ENCODE measurements around the gene NTRK3.

Gene NTRK3

DNA sequence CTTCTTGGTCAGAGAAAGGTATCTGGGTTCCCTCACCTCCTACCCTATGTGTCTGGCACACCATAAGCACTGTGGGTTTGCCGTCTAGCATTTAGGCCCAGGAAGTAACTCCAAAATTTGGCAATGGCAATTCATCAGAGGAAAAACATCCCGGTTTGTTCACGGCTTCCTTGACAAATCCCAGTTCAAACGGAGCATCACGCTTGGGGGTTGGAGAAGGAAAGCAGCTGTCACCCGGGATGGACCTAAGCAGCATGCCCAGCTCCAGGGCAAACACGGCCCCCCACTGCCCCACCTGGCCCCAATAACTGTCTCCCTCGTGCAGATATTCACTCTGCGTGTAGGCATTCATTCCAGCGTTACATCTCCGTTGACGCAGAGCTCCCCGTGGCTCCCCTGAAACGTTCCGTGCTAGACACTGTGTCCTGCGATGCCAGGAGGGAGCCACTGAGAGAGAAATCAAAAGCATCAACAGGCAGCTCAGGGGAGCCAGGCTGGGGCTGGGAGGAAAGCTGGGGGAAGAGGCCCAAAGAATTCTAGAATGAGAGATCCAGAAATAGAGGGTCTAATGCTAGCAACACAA is 41.4 kb downstream of the NTRK3 start:
- no peaks in the 10 kb centered on the region for H3K36me3 ChIP-seq (ENCODE audit: control insufficient read depth, insufficient read depth, low read length)
- H3K27me3 ChIP-seq (replicated peaks; ENCODE audit: control insufficient read depth, insufficient read depth, low read length, poor library complexity, severe bottlenecking): no peaks in the 10 kb centered on the region
- no peak overlapping the region for H3K4me3 ChIP-seq (ENCODE audit: insufficient read depth, low read depth, low read length, poor library complexity, severe bottlenecking)
- no peak overlapping the region for H3K27ac ChIP-seq (ENCODE audit: insufficient read depth, low read length, poor library complexity, severe bottlenecking)
- no peaks in the 10 kb centered on the region for H3K9me3 ChIP-seq (ENCODE audit: control insufficient read depth, low read length)
- no peak for DNase-seq
- no peaks in the 10 kb centered on the region for H3K4me1 ChIP-seq (ENCODE audit: control insufficient read depth, insufficient read depth, low read length, poor library complexity, severe bottlenecking)

DNA sequence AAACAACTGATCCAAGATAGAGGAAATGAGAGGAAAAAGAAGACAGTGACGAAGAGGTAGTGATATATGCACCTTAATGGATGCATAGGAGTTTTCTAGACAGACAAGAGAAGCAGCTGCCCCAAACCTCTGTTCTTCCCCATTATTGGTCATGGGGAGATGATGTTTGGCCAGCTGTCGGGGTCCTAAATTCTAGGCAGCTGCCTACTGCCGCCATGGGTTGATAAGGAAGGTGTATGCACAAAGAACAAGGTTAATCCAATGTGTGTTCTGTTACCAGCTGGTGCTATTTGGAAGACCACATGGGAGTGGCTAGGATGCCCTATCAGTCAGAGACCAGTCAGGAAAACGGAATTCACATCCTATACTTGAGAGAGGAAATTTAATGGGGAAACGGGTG is 47.4 kb downstream of the NTRK3 start:
- H3K36me3 ChIP-seq (ENCODE audit: control insufficient read depth, insufficient read depth, low read length): no peaks in the 10 kb centered on the region
- H3K9me3 ChIP-seq (ENCODE audit: control insufficient read depth, low read length): no peaks in the 10 kb centered on the region
- DNase-seq: no peak
- no peak overlapping the region for H3K4me3 ChIP-seq (ENCODE audit: insufficient read depth, low read depth, low read length, poor library complexity, severe bottlenecking)
- H3K27me3 ChIP-seq (replicated peaks; ENCODE audit: control insufficient read depth, insufficient read depth, low read length, poor library complexity, severe bottlenecking): no peaks in the 10 kb centered on the region
- H3K27ac ChIP-seq (ENCODE audit: insufficient read depth, low read length, poor library complexity, severe bottlenecking): no peak overlapping the region
- no peaks in the 10 kb centered on the region for H3K4me1 ChIP-seq (ENCODE audit: control insufficient read depth, insufficient read depth, low read length, poor library complexity, severe bottlenecking)

DNA sequence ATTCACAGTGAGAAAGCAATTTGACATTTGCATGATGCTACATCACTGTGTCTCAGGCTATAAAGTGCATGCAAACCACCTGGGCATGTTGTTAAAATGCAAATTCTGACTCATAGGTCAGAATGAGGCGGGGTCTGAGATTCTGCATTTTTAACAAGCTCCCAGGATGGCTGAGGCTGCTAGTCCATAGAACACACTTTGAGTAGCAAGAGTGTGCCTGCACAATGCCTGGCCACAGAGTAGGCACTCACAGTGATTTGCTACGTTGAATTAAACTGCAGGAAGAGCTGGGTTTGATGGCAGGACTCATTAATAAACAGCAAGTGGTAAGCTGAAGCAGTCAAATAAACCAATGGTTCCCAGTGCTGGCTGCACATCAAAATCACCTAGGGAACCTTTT is 48.1 kb downstream of the NTRK3 start:
- H3K4me1 ChIP-seq (ENCODE audit: control insufficient read depth, insufficient read depth, low read length, poor library complexity, severe bottlenecking): no peaks in the 10 kb centered on the region
- no peaks in the 10 kb centered on the region for H3K27me3 ChIP-seq (replicated peaks; ENCODE audit: control insufficient read depth, insufficient read depth, low read length, poor library complexity, severe bottlenecking)
- DNase-seq: no peak
- H3K4me3 ChIP-seq (ENCODE audit: insufficient read depth, low read depth, low read length, poor library complexity, severe bottlenecking): no peak overlapping the region
- H3K27ac ChIP-seq (ENCODE audit: insufficient read depth, low read length, poor library complexity, severe bottlenecking): no peak overlapping the region
- H3K36me3 ChIP-seq (ENCODE audit: control insufficient read depth, insufficient read depth, low read length): no peaks in the 10 kb centered on the region
- no peaks in the 10 kb centered on the region for H3K9me3 ChIP-seq (ENCODE audit: control insufficient read depth, low read length)

DNA sequence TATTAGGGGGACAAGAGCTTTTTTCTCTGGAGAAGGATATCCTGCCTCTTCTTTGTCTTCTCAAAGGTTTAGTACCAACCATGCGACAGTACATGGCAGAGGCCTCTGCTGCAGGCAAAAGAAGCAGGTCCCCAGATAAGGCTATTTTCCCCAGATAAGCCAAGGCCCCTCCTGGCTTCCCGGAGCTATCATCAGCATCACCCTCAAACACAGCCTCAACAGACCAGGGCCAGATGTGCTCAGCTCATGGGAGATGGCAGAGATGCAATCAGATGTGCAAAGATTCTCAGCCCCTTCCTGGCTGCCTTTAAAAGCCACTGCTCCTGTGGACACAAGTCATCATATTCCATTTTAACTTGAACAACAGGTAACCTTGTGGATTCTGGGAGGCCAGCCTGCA is 49.0 kb downstream of the NTRK3 start:
- DNase-seq: no peak
- Histone ChIP-seq H3K27me3 (replicated peaks; ENCODE audit: control insufficient read depth, insufficient read depth, low read length, poor library complexity, severe bottlenecking) (no peaks in the 10 kb centered on the region), H3K36me3 (ENCODE audit: control insufficient read depth, insufficient read depth, low read length) (no peaks in the 10 kb centered on the region), H3K4me1 (ENCODE audit: control insufficient read depth, insufficient read depth, low read length, poor library complexity, severe bottlenecking) (no peaks in the 10 kb centered on the region), H3K27ac (ENCODE audit: insufficient read depth, low read length, poor library complexity, severe bottlenecking) (no peak overlapping the region), H3K9me3 (ENCODE audit: control insufficient read depth, low read length) (no peaks in the 10 kb centered on the region), H3K4me3 (ENCODE audit: insufficient read depth, low read depth, low read length, poor library complexity, severe bottlenecking) (no peak overlapping the region)

DNA sequence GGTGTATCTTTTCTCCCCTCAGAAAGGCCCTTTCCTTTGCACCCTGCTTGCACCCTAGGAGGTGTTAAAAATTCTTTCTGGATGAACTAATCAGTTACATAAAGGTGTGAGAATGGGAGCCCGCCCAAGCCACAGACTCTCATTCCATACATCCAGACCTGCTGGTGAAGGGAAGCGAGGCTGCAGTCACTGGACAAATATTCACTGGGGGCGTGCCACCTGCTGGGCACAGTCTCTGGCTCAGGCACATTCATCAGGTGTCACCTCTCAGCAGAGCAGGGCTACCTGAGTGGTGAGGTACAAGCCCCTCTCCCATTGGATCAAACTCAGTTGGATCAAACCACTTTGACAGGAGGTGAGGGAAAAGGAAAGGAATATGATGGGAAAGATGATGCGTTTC is 52.0 kb downstream of the NTRK3 start:
- H3K27ac ChIP-seq (ENCODE audit: insufficient read depth, low read length, poor library complexity, severe bottlenecking): no peak overlapping the region
- DNase-seq: no peak
- no peaks in the 10 kb centered on the region for H3K27me3 ChIP-seq (replicated peaks; ENCODE audit: control insufficient read depth, insufficient read depth, low read length, poor library complexity, severe bottlenecking)
- H3K9me3 ChIP-seq (ENCODE audit: control insufficient read depth, low read length): no peaks in the 10 kb centered on the region
- no peaks in the 10 kb centered on the region for H3K36me3 ChIP-seq (ENCODE audit: control insufficient read depth, insufficient read depth, low read length)
- no peaks in the 10 kb centered on the region for H3K4me1 ChIP-seq (ENCODE audit: control insufficient read depth, insufficient read depth, low read length, poor library complexity, severe bottlenecking)
- H3K4me3 ChIP-seq (ENCODE audit: insufficient read depth, low read depth, low read length, poor library complexity, severe bottlenecking): no peak overlapping the region

DNA sequence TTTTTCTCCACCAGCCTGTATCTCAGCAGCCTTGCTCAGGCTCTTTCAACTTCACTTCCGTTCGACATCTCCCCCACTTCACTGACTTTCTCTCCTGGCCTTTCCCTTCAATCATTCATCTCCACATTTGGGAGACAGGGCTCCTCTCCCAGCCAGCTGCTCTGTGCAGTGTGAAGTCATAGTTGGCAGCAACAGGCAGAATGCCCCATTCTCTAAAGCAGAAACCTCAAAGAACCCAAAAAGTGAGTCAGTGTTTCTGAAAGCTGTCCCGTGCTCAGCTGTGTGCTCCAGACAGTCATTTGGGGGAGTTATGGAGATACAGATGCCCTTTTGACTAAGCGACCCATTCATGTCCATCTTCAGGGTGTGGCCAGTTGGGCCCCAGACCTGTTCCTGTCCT is 54.3 kb downstream of the NTRK3 start:
- no peak overlapping the region for H3K4me3 ChIP-seq (ENCODE audit: insufficient read depth, low read depth, low read length, poor library complexity, severe bottlenecking)
- no peaks in the 10 kb centered on the region for H3K27me3 ChIP-seq (replicated peaks; ENCODE audit: control insufficient read depth, insufficient read depth, low read length, poor library complexity, severe bottlenecking)
- DNase-seq: no peak
- no peaks in the 10 kb centered on the region for H3K36me3 ChIP-seq (ENCODE audit: control insufficient read depth, insufficient read depth, low read length)
- H3K27ac ChIP-seq (ENCODE audit: insufficient read depth, low read length, poor library complexity, severe bottlenecking): no peak overlapping the region
- no peaks in the 10 kb centered on the region for H3K4me1 ChIP-seq (ENCODE audit: control insufficient read depth, insufficient read depth, low read length, poor library complexity, severe bottlenecking)
- H3K9me3 ChIP-seq (ENCODE audit: control insufficient read depth, low read length): no peaks in the 10 kb centered on the region

DNA sequence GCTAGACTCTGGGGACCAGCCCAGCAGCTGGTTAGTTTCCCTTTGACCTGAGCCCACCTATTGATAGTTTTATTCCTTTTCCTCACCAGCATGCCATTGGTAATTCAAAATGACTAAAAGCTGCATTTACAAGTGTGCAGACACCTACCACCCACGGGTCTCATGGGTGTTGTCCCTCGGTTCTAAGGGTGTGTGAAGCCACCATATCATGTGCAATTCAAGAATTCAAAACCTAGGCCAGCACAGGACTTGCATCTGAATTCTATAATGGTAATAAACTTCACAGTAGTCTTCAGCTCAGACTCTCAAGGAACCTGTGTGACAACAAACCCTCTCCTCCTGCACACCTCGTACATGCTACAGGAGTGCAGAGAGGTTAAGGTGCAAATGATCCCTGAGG is 55.3 kb downstream of the NTRK3 start:
- Histone ChIP-seq H3K27ac (ENCODE audit: insufficient read depth, low read length, poor library complexity, severe bottlenecking) (no peak overlapping the region), H3K4me3 (ENCODE audit: insufficient read depth, low read depth, low read length, poor library complexity, severe bottlenecking) (no peak overlapping the region), H3K4me1 (ENCODE audit: control insufficient read depth, insufficient read depth, low read length, poor library complexity, severe bottlenecking) (no peaks in the 10 kb centered on the region), H3K27me3 (replicated peaks; ENCODE audit: control insufficient read depth, insufficient read depth, low read length, poor library complexity, severe bottlenecking) (no peaks in the 10 kb centered on the region), H3K9me3 (ENCODE audit: control insufficient read depth, low read length) (no peaks in the 10 kb centered on the region), H3K36me3 (ENCODE audit: control insufficient read depth, insufficient read depth, low read length) (no peaks in the 10 kb centered on the region)
- DNase-seq: no peak

DNA sequence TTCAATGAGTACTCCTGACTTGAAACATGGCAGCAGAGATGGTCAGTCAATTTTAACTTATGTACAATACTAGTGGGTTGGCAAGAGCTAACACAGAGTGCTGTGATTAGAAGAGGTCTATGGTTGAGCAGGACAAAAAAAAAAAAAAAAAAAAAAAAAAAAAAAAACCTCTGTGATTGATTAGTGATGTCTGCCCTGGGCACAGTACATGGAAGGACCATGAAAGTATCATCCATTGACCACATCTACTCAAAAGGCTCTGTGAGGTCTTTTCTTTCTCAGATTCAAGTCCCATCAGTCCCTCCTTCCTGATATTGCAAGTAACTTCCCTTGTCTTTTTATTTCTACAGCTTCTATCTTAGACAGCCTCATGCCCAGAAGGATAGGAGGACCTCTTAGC is 59.6 kb downstream of the NTRK3 start:
- Histone ChIP-seq H3K36me3 (ENCODE audit: control insufficient read depth, insufficient read depth, low read length) (no peaks in the 10 kb centered on the region), H3K27me3 (replicated peaks; ENCODE audit: control insufficient read depth, insufficient read depth, low read length, poor library complexity, severe bottlenecking) (no peaks in the 10 kb centered on the region), H3K4me1 (ENCODE audit: control insufficient read depth, insufficient read depth, low read length, poor library complexity, severe bottlenecking) (no peaks in the 10 kb centered on the region), H3K4me3 (ENCODE audit: insufficient read depth, low read depth, low read length, poor library complexity, severe bottlenecking) (no peak overlapping the region), H3K9me3 (ENCODE audit: control insufficient read depth, low read length) (no peaks in the 10 kb centered on the region), H3K27ac (ENCODE audit: insufficient read depth, low read length, poor library complexity, severe bottlenecking) (no peak overlapping the region)
- no peak for DNase-seq

DNA sequence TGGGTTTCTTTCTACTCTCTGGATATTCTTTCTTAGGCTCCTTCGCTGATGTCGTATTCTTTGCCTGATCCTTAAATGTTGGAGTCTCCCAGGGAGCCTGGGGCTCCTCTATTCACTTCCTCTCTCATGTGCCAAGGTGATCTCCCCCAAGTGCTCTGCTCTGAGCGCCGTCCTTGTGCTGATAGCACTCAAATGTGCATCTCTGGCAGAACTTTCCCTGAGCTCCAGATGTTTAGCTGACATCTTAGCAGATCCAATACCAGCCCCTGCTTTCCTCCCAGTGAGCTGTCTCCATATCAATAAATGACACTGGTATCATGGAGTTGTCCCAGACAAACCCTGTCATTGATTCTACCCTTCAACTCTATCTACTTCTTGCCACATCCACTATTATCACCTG is 62.4 kb downstream of the NTRK3 start:
- Histone ChIP-seq H3K4me3 (ENCODE audit: insufficient read depth, low read depth, low read length, poor library complexity, severe bottlenecking) (no peak overlapping the region), H3K4me1 (ENCODE audit: control insufficient read depth, insufficient read depth, low read length, poor library complexity, severe bottlenecking) (no peaks in the 10 kb centered on the region), H3K9me3 (ENCODE audit: control insufficient read depth, low read length) (no peaks in the 10 kb centered on the region), H3K27ac (ENCODE audit: insufficient read depth, low read length, poor library complexity, severe bottlenecking) (no peak overlapping the region), H3K27me3 (replicated peaks; ENCODE audit: control insufficient read depth, insufficient read depth, low read length, poor library complexity, severe bottlenecking) (no peaks in the 10 kb centered on the region), H3K36me3 (ENCODE audit: control insufficient read depth, insufficient read depth, low read length) (no peaks in the 10 kb centered on the region)
- no peak for DNase-seq

DNA sequence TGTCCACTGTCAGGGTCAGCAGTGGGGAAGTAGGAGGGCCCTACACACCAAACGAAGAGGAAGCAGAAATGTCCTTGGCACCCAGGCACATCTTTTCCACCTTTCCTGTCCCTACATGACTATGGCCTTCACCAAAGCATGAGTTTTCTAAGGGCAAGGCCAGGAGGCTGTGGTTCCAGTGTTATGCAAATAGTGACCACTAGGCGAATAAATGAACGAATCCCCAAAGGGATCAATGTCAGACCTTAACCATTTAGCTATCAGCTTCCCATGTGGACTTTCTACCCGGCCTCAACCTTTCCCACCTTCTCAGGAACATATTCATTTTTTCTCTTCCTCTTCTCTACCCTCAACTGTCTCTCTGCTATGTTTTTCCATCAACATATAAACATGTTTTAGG is 63.1 kb downstream of the NTRK3 start:
- no peak overlapping the region for H3K4me3 ChIP-seq (ENCODE audit: insufficient read depth, low read depth, low read length, poor library complexity, severe bottlenecking)
- no peaks in the 10 kb centered on the region for H3K9me3 ChIP-seq (ENCODE audit: control insufficient read depth, low read length)
- no peak overlapping the region for H3K27ac ChIP-seq (ENCODE audit: insufficient read depth, low read length, poor library complexity, severe bottlenecking)
- H3K27me3 ChIP-seq (replicated peaks; ENCODE audit: control insufficient read depth, insufficient read depth, low read length, poor library complexity, severe bottlenecking): no peaks in the 10 kb centered on the region
- no peaks in the 10 kb centered on the region for H3K4me1 ChIP-seq (ENCODE audit: control insufficient read depth, insufficient read depth, low read length, poor library complexity, severe bottlenecking)
- no peak for DNase-seq
- no peaks in the 10 kb centered on the region for H3K36me3 ChIP-seq (ENCODE audit: control insufficient read depth, insufficient read depth, low read length)

DNA sequence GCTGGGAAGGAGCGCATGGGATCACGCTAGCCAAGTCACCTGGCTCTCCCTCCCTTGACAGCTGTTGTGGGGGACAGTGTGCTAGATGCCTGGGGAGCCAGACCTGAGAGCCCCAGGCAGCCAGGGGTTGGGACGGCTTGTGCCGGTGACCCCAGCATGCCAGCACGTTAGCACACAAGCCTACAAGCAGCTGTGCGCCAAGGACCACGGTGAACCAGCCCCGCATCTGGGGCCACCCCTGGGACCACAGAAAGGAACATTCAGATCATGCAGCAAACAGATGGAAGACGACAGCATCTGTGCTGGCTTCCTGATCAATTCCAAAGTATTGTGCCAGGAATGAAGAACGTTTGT is 64.8 kb downstream of the NTRK3 start:
- Histone ChIP-seq H3K9me3 (ENCODE audit: control insufficient read depth, low read length) (no peaks in the 10 kb centered on the region), H3K4me1 (ENCODE audit: control insufficient read depth, insufficient read depth, low read length, poor library complexity, severe bottlenecking) (no peaks in the 10 kb centered on the region), H3K36me3 (ENCODE audit: control insufficient read depth, insufficient read depth, low read length) (no peaks in the 10 kb centered on the region), H3K27me3 (replicated peaks; ENCODE audit: control insufficient read depth, insufficient read depth, low read length, poor library complexity, severe bottlenecking) (no peaks in the 10 kb centered on the region), H3K4me3 (ENCODE audit: insufficient read depth, low read depth, low read length, poor library complexity, severe bottlenecking) (no peak overlapping the region), H3K27ac (ENCODE audit: insufficient read depth, low read length, poor library complexity, severe bottlenecking) (no peak overlapping the region)
- DNase-seq: no peak
